ENCODE measurements around the gene MAP7D1.
"Not testable (repeated sequence)": the region's sequence is repeated elsewhere in the genome, so short reads cannot be mapped to it uniquely, and the experiment has no call there.

The MAP7D1 gene

DNA sequence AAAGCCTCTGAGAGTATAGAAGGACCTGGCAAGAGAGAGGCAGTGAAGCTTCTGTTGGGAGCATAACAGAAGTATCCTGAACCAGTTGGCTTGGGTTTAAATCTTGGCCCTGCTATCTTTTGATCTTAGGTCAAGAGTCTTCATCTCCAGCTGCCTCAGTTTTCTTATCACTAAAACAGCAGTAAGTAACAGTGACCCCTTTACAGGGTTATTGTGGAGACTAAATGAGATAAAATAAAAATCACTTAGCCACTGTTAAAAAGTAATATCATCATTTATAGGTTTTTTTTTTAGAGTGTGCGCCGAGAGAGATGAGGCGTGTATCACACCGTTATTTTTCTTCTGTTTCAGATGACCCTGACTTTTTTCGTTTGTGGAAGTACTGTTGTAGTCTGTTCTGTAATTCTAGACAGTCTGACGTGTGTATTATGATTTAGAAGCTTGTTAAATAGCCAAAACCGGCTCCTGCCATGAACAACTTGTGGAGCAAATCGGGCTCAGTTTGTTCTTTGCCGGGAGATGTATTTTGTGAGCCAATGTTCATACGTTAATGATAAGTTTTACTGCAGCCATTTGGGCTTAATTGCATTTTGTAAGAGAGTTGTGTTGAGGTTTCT is 69.4 kb downstream of the MAP7D1 start:
- peak overlapping the region; percentile 90; the same call in 1 of the 2 replicates for H3K27ac ChIP-seq
- peak overlapping the region; percentile 75; the same call in 1 of the 2 replicates for H3K9ac ChIP-seq
- H4K20me1 ChIP-seq (ENCODE audit: insufficient read depth), result peaks cover 5% of the 10 kb centered on the region; the same call in 1 of the 2 replicates
- H3K36me3 ChIP-seq (ENCODE audit: insufficient read depth), result no peaks in the 10 kb centered on the region
- TF ChIP-seq, protein P1, sequence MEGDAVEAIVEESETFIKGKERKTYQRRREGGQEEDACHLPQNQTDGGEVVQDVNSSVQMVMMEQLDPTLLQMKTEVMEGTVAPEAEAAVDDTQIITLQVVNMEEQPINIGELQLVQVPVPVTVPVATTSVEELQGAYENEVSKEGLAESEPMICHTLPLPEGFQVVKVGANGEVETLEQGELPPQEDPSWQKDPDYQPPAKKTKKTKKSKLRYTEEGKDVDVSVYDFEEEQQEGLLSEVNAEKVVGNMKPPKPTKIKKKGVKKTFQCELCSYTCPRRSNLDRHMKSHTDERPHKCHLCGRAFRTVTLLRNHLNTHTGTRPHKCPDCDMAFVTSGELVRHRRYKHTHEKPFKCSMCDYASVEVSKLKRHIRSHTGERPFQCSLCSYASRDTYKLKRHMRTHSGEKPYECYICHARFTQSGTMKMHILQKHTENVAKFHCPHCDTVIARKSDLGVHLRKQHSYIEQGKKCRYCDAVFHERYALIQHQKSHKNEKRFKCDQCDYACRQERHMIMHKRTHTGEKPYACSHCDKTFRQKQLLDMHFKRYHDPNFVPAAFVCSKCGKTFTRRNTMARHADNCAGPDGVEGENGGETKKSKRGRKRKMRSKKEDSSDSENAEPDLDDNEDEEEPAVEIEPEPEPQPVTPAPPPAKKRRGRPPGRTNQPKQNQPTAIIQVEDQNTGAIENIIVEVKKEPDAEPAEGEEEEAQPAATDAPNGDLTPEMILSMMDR (conservative IDR thresholded peaks at IDR 0.05; ENCODE audit: low read depth, low read length), result no peak
- peak overlapping the region; percentile 94 for H3K4me3 ChIP-seq (IDR thresholded peaks at IDR 0.05; ENCODE audit: insufficient read depth, low read depth, low read length)
- peaks cover 59% of the 10 kb centered on the region for H3K79me2 ChIP-seq (ENCODE audit: insufficient read depth, low read depth)
- H3K4me1 ChIP-seq (ENCODE audit: low read depth, poor library complexity, severe bottlenecking), result peaks cover 26% of the 10 kb centered on the region
- no peak overlapping the region for H2AFZ ChIP-seq (ENCODE audit: low read depth)
- peak overlapping the region; percentile 88 for H3K4me2 ChIP-seq
- H3K27me3 ChIP-seq (ENCODE audit: insufficient read depth, low read depth), result no peaks in the 10 kb centered on the region

DNA sequence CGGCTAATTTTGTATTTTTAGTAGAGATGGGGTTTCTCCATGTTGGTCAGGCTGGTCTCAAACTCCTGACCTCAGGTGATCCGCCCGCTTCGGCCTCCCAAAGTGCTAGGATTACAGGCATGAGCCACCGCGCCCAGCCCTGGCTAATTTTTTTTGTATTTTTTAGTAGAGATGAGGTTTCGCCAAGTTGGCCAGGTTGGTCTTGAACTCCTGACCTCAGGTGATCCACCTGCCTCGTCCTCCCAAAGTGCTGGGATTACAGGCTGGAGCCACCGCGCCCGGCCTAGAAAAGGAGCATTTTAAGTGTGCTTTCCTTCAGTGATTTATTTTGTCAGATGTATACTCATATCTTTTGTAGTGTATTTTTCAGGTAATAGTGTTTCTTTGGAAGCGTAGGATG is 74.3 kb downstream of the MAP7D1 start:
- not testable (repeated sequence) for H3K9ac ChIP-seq; H3K36me3 ChIP-seq (ENCODE audit: insufficient read depth); H3K27me3 ChIP-seq (ENCODE audit: insufficient read depth, low read depth); H3K4me2 ChIP-seq; H3K4me3 ChIP-seq (IDR thresholded peaks at IDR 0.05; ENCODE audit: insufficient read depth, low read depth, low read length); H2AFZ ChIP-seq (ENCODE audit: low read depth); H3K27ac ChIP-seq
- Histone ChIP-seq H3K4me1 (ENCODE audit: low read depth, poor library complexity, severe bottlenecking) (peaks cover 45% of the 10 kb centered on the region), H3K79me2 (ENCODE audit: insufficient read depth, low read depth) (peaks cover 100% of the 10 kb centered on the region), H4K20me1 (ENCODE audit: insufficient read depth) (peaks cover 17% of the 10 kb centered on the region)

Measured in KMS-11 (cell line).